T-cell (primary cell): Measurements from ENCODE around the gene ENDOG. TPM values are rescaled to one million over a fixed set of nuclear protein-coding genes. Genes with fewer than 3 reads are reported as not detected.

Experiments
- ATAC-seq, 4 experiments: fragments of 200-7000 bp in 3 of 4; fragments of 150-1000 bp in 1 of 4; cut with Tn5 transposase; replicated peaks in 1 of 4; 1 replicate in 3 of 4; 2 replicates in 1 of 4; pipeline ENCODE4 v1.10.0; 2021; ENCODE audit warnings: moderate library complexity in 3 of 4, mild to moderate bottlenecking in 2 of 4, moderate number of reproducible peaks in 1 of 4
- CTCF ChIA-PET, 2 donors: fragments of 300-600 bp; sonication (Branson Sonifier 250); formaldehyde crosslinking; loops; one replicate each; lab custom pipeline; 2022; ENCODE audit warnings: antibody characterized with exemption in 2 of 2; lab: Charles Lee
- POLR2A ChIA-PET, 2 donors: fragments of 300-600 bp; sonication (Branson Sonifier 250); formaldehyde crosslinking; loops; one replicate each; lab custom pipeline; 2022; ENCODE audit warnings: antibody characterized with exemption in 2 of 2; lab: Charles Lee
- DNase-seq, 35 experiments: peaks; one replicate each; pipeline versions ENCODE4 v3.0.0 to v3.0.0-alpha.2; 2013 to 2023
- H3K27ac ChIP-seq: one replicate; pipeline ENCODE4 v1.5.1; 2013; ENCODE audit warnings: low read length
- H3K27me3 ChIP-seq, 2 experiments: replicated peaks in 1 of 2; 1 replicate in 1 of 2; 2 replicates in 1 of 2; pipeline versions ENCODE4 v1.6.1 to v1.7.0; 2013; ENCODE audit warnings: low read length in 1 of 2, mixed read lengths in 1 of 2; ENCODE audit not compliant: control insufficient read depth in 2 of 2, insufficient read depth in 2 of 2; ENCODE audit errors: extremely low read depth in 1 of 2
- H3K36me3 ChIP-seq, 2 donors: 1 replicate in 1 of 2; 2 replicates in 1 of 2; pipeline versions ENCODE4 v1.6.1 to v1.7.0; 2013; ENCODE audit warnings: low read length in 1 of 2; ENCODE audit not compliant: control insufficient read depth in 2 of 2, insufficient read depth in 1 of 2; ENCODE audit errors: extremely low read depth in 1 of 2
- H3K4me1 ChIP-seq, 2 experiments: 1 replicate in 1 of 2; 2 replicates in 1 of 2; pipeline versions ENCODE4 v1.6.1 to v1.7.0; 2013; ENCODE audit warnings: low read length in 2 of 2, mixed read lengths in 1 of 2; ENCODE audit not compliant: insufficient read depth in 2 of 2, control insufficient read depth in 1 of 2; ENCODE audit errors: extremely low read depth in 1 of 2
- H3K4me3 ChIP-seq, 2 donors: 1 replicate in 1 of 2; 2 replicates in 1 of 2; pipeline versions ENCODE4 v1.5.1 to v1.7.0; 2013; ENCODE audit warnings: mild to moderate bottlenecking in 2 of 2, low read length in 1 of 2, moderate library complexity in 1 of 2; ENCODE audit not compliant: control insufficient read depth in 1 of 2; ENCODE audit errors: extremely low read depth in 1 of 2
- H3K9me3 ChIP-seq: 2 replicates; pipeline ENCODE4 v1.7.0; 2013
- H3K27ac Mint-ChIP-seq, 2 donors: one replicate each; pipeline ENCODE4 v1.8.0; 2020 to 2021; ENCODE audit warnings: mild to moderate bottlenecking in 2 of 2, mixed read lengths in 2 of 2
- H3K27me3 Mint-ChIP-seq, 2 donors: one replicate each; pipeline ENCODE4 v1.8.0; 2021 to 2022; ENCODE audit warnings: mixed read lengths in 2 of 2
- H3K36me3 Mint-ChIP-seq: one replicate; pipeline ENCODE4 v1.8.0; 2021; ENCODE audit warnings: mixed read lengths
- H3K4me1 Mint-ChIP-seq, 3 donors: one replicate each; pipeline ENCODE4 v1.8.0; 2020 to 2022; ENCODE audit warnings: mixed read lengths in 3 of 3, mild to moderate bottlenecking in 1 of 3
- H3K4me3 Mint-ChIP-seq, 3 donors: one replicate each; pipeline ENCODE4 v1.8.0; 2020 to 2022; ENCODE audit warnings: mild to moderate bottlenecking in 3 of 3, mixed read lengths in 3 of 3, moderate library complexity in 3 of 3
- H3K9me3 Mint-ChIP-seq, 3 donors: one replicate each; pipeline ENCODE4 v1.8.0; 2020 to 2022; ENCODE audit warnings: mixed read lengths in 3 of 3
- WGBS: methylation state at CpG from one replicate; pipeline ENCODE4 v1.1.5; 2013; ENCODE audit warnings: missing lambda C conversion rate; ENCODE audit not compliant: insufficient coverage; 5-methylcytosine and 5-hydroxymethylcytosine counted together
- total RNA-seq, 35 experiments: library from RNA in 6 of 35; stranded (reverse) in 6 of 35; fragments of 120-200 nt in 1 of 35; gene quantifications; one replicate each; pipeline versions ENCODE4 v1.2.1 to v1.2.4 and lab custom pipeline; 2013 to 2026

The ENDOG gene
- total RNA-seq, 5 donors from 2014 or later (not counting 1 experiment from before 2014, with no cell fraction given), result 11.3 to 31.1 (median 25.1) TPM

DNA sequence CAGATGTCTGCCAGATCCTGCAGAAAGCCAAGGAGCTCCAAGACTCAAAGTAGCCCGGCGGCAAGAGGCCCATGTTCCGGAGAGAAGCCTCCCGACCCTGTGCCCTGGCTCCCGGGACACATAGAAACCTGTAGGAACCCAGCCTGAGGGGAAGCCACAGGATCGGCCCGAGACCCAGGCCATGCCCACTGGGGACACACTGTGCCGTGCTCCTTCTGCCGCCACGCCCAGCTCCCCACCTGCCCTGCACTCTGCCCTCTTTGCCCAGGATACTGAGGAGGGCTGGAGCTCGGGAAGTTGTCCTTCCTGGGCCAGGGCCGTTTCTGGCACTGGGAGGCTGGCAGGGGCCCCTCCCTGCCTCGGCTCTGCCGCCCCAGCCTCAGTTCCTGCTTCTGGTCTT is 10.5 kb upstream of the ENDOG start:
- Mint-ChIP-seq H3K4me3 (no peak overlapping the region), H3K27me3 (no peaks in the 10 kb centered on the region), H3K27ac (no peak overlapping the region), H3K9me3 (no peaks in the 10 kb centered on the region), H3K4me1 (no peaks in the 10 kb centered on the region), H3K36me3 (peaks cover 23% of the 10 kb centered on the region)
- peaks cover 16 to 43% of the 10 kb centered on the region in 2 donors for H3K36me3 ChIP-seq
- POLR2A ChIA-PET, result no interaction called here
- no peaks in the 10 kb centered on the region for H3K9me3 ChIP-seq
- no peak overlapping the region for H3K4me3 ChIP-seq
- DNase-seq, result no peak
- H3K4me1 ChIP-seq, result no peaks in the 10 kb centered on the region
- no peak overlapping the region for H3K27ac ChIP-seq
- ATAC-seq, result no peak
- no peaks in the 10 kb centered on the region for H3K27me3 ChIP-seq
- WGBS, result 84% methylated on average over 14 of the region's 14 CpGs
- CTCF ChIA-PET, result no interaction called here

DNA sequence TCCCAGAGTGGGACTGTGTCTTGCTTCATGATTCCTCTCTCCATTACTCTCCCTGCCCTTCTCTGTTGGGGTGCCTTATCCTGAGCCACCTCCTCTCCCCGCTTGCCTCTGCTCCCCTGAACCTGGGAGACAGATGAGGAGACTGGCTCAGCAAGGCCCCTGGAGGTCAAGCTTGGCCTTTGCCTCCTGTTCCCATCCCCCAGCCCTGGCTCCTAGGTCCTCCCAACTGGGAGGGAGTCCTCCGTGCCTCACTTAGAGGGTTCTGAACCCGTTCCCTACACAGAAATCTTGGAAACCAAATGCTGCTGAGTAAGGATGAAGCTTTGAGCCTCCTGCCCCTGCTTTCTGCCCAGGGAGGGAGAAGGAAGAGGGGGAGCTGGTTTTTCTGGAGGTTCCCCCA is 9.8 kb upstream of the ENDOG start:
- Histone ChIP-seq H3K27ac (no peak overlapping the region), H3K4me1 (no peaks in the 10 kb centered on the region), H3K9me3 (no peaks in the 10 kb centered on the region), H3K36me3 (peaks cover 16 to 37% of the 10 kb centered on the region in 2 donors), H3K4me3 (no peak overlapping the region), H3K27me3 (no peaks in the 10 kb centered on the region)
- ATAC-seq, result no peak
- no peak overlapping the region for H3K4me3 Mint-ChIP-seq
- ChIA-PET POLR2A (interaction anchor here in 1 of 2 donors (0.6 kb wide), 1 partner anchor 100 kb away, joined by 11 read pairs; no protein-coding TSS in a partner anchor), CTCF (no interaction called here)
- H3K36me3 Mint-ChIP-seq, result peaks cover 17% of the 10 kb centered on the region
- no peaks in the 10 kb centered on the region for H3K4me1 Mint-ChIP-seq
- H3K27ac Mint-ChIP-seq, result peak overlapping the region in 1 of 2 donors; percentile 15
- 83% methylated on average over 1 of the region's 3 CpGs for WGBS
- H3K27me3 Mint-ChIP-seq, result no peaks in the 10 kb centered on the region
- no peaks in the 10 kb centered on the region for H3K9me3 Mint-ChIP-seq
- DNase-seq, result no peak

DNA sequence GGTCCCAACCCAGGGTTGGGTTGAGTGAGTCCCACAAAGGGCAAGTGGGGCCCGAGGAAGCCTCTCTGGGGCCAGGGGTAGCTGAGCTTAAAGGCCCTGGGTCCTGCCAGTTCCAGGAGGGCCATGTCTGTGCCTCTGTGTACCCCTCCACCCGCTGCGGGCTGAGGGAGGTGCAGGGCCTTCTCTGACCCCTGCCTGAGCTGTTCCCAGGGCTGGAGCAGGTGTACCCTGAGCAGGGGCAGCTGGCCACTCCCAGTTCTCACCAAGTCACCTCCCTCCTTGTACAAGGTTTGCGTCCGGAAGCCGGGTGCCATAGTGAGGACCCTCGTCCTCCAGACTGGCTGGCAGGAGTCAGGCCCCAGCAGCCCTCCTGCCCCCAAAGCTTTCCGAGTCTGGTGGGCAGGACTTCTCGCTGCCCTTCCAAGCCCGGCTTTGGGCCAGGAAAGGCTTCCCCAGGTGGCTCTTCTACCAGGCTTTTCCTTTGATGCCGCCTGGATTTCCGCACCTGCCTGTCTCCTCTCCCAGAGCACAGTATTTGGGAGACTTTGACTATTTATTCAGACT is 9.2 kb upstream of the ENDOG start:
- Mint-ChIP-seq H3K9me3 (no peaks in the 10 kb centered on the region), H3K4me3 (no peak overlapping the region), H3K4me1 (no peaks in the 10 kb centered on the region), H3K36me3 (peaks cover 11% of the 10 kb centered on the region), H3K27me3 (no peaks in the 10 kb centered on the region), H3K27ac (no peak overlapping the region)
- ChIA-PET POLR2A (interaction anchor here in 1 of 2 donors (0.6 kb wide), 1 partner anchor 101 kb away, joined by 11 read pairs; no protein-coding TSS in a partner anchor), CTCF (no interaction called here)
- H3K9me3 ChIP-seq, result no peaks in the 10 kb centered on the region
- ATAC-seq, result peak in 1 of 4 experiments; percentile 41
- no peaks in the 10 kb centered on the region for H3K27me3 ChIP-seq
- 94% methylated on average over 11 of the region's 12 CpGs for WGBS
- no peak for DNase-seq
- peaks cover 16 to 32% of the 10 kb centered on the region in 2 donors for H3K36me3 ChIP-seq
- no peak overlapping the region for H3K27ac ChIP-seq
- H3K4me1 ChIP-seq, result no peaks in the 10 kb centered on the region
- no peak overlapping the region for H3K4me3 ChIP-seq

DNA sequence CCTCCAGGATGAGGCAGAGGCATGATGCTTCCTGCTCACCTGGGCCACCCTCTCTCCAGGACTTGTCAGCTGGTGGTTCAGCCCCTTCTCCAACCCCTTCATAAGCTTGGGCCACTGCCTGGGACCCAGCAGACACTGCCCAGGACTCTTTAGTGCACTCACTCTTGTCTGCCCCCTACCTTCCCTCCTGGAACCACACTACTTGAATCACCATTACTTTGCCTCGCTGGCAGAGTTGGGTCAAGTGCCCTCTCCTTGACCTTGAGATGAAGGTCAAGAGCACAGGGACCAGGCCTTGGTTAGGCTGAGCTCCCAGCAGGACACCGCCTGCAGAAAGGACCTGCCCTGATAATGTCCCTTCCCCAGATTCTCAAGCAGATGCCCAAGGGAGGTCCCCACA is 8.5 kb upstream of the ENDOG start:
- CTCF ChIA-PET, result interaction anchor here in 1 of 2 donors (0.6 kb wide), 1 partner anchor 385 kb away, joined by 3 read pairs; no protein-coding TSS in a partner anchor
- peak in 1 of 4 experiments; percentile 14 for ATAC-seq

DNA sequence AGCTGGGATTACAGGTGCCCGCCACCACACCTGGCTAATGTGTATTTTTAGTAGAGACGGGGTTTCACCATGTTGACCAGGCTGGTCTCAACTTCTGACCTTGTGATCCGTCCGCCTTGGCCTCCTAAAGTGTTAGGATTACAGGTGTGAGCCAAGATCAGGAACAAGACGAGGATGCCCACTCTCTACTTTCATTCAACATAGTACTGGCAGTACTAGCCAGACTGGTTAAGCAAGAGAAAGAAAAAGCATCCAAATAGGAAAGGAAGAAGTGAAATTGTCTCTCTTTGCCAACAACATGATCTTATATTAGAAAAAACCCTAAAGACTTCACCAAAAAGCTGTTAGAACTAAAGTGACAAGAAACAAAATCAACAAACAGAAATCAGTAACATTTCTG is 7.4 kb upstream of the ENDOG start:
- H3K27me3 Mint-ChIP-seq, result no peaks in the 10 kb centered on the region
- H3K27ac ChIP-seq, result no peak overlapping the region
- no peaks in the 10 kb centered on the region for H3K4me1 ChIP-seq
- no peaks in the 10 kb centered on the region for H3K9me3 ChIP-seq
- no peak for ATAC-seq
- POLR2A ChIA-PET, result interaction anchor here in 1 of 2 donors (0.6 kb wide), 1 partner anchor 10 kb away, joined by 4 read pairs; no protein-coding TSS in a partner anchor
- H3K36me3 Mint-ChIP-seq, result peaks cover 11% of the 10 kb centered on the region
- H3K4me3 ChIP-seq, result no peak overlapping the region
- H3K4me1 Mint-ChIP-seq, result no peaks in the 10 kb centered on the region
- H3K9me3 Mint-ChIP-seq, result no peaks in the 10 kb centered on the region
- no peak for DNase-seq
- H3K27me3 ChIP-seq, result no peaks in the 10 kb centered on the region
- CTCF ChIA-PET, result no interaction called here
- H3K27ac Mint-ChIP-seq, result no peak overlapping the region
- H3K4me3 Mint-ChIP-seq, result no peak overlapping the region
- H3K36me3 ChIP-seq, result peaks cover 8 to 19% of the 10 kb centered on the region in 2 donors
- no CpG with 5 or more reads among the region's 5 CpGs for WGBS

More for the DNA sequence above, 8.5 kb upstream of the ENDOG start:
- Histone ChIP-seq H3K36me3 (peaks cover 15 to 30% of the 10 kb centered on the region in 2 donors), H3K4me1 (no peaks in the 10 kb centered on the region), H3K27ac (no peak overlapping the region), H3K4me3 (no peak overlapping the region), H3K27me3 (no peaks in the 10 kb centered on the region), H3K9me3 (no peaks in the 10 kb centered on the region)
- Mint-ChIP-seq H3K27ac (no peak overlapping the region), H3K4me1 (no peaks in the 10 kb centered on the region), H3K27me3 (no peaks in the 10 kb centered on the region), H3K36me3 (peaks cover 11% of the 10 kb centered on the region), H3K9me3 (no peaks in the 10 kb centered on the region), H3K4me3 (no peak overlapping the region)
- WGBS, result 100% methylated on average over 1 of the region's 2 CpGs
- POLR2A ChIA-PET, result interaction anchor here in 1 of 2 donors (0.6 kb wide), 1 partner anchor 88 kb away, joined by 3 read pairs; no protein-coding TSS in a partner anchor
- no peak for DNase-seq

DNA sequence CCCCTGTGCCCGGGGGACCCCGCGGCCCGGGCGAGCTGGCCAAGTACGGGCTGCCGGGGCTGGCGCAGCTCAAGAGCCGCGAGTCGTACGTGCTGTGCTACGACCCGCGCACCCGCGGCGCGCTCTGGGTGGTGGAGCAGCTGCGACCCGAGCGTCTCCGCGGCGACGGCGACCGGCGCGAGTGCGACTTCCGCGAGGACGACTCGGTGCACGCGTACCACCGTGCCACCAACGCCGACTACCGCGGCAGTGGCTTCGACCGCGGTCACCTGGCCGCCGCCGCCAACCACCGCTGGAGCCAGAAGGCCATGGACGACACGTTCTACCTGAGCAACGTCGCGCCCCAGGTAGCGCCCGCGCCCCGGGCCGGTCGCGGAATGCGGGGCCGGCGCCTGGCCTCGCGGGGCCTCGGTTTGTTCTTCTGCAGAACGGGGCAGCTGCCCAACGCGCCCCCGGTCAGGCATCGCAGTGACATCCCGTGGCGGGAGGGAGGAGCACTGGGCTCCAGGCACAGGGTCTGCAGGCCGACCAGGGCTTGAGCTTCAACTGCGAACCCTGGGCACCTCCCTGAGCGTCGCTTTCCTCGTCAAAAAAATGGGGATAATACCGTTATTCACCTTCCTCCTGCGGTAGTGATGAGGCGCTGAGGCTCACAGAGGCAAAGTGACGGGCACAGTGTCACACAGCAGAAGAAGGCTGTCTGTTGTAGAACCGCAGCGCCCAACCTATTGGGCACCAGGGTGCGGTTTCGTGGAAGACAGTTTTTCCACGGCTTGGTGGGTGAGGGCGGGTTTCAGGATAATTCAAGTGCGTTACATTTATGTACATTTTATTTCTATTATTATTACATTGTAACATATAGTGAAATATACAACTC is 777 bp downstream of the ENDOG start:
- CTCF ChIA-PET, result interaction anchor here (0.5 to 3.6 kb wide), 10 partner anchors 8 to 543 kb away, joined by 3 to 26 read pairs (median 5); partner anchors contain the start of genes SPOUT1 (in 1 of the 2), SWI5 (in 1 of the 2) and ZDHHC12 (in 1 of the 2)

More for the DNA sequence above, 777 bp downstream of the ENDOG start:
- Histone ChIP-seq H3K4me3 (peak overlapping the region; percentile 66 to 72), H3K4me1 (peaks cover 0 to 27% of the 10 kb centered on the region in 2 experiments), H3K27ac (no peak overlapping the region), H3K9me3 (no peaks in the 10 kb centered on the region), H3K27me3 (peaks cover 0 to 2% of the 10 kb centered on the region in 2 experiments), H3K36me3 (peaks cover 11 to 23% of the 10 kb centered on the region in 2 donors)
- no peaks in the 10 kb centered on the region for H3K9me3 Mint-ChIP-seq
- DNase-seq (peak in 30 of 35 experiments; percentile 9 to 69 (median 24)), ATAC-seq (peak; percentile 46 to 65 (median 60))
- WGBS, result 3% methylated on average over 82 of the region's 90 CpGs
- peaks cover 6% of the 10 kb centered on the region for H3K36me3 Mint-ChIP-seq
- POLR2A ChIA-PET, result interaction anchor here (0.6 to 1.2 kb wide), 3 partner anchors 11 to 541 kb away, joined by 3 to 8 read pairs (median 6); partner anchors contain the start of gene SPOUT1 (in 2 of the 2)
- H3K27me3 Mint-ChIP-seq, result no peaks in the 10 kb centered on the region
- peaks cover 13 to 25% (median 25%) of the 10 kb centered on the region in 3 donors for H3K4me1 Mint-ChIP-seq
- peak overlapping the region; percentile 79 to 83 (median 81) for H3K4me3 Mint-ChIP-seq
- peak overlapping the region; percentile 34 to 64 for H3K27ac Mint-ChIP-seq
